ENCODE results near the gene MORC3. TPM values are rescaled to one million over a fixed set of nuclear protein-coding genes. Genes with fewer than 3 reads are reported as not detected.

The MORC3 gene
- total and polyA plus RNA-seq, 9 of the 15 experiments (the other 6 are each of a cell fraction or from before 2014, with no cell fraction given): 12.7 to 53.7 (median 36.0) TPM

DNA sequence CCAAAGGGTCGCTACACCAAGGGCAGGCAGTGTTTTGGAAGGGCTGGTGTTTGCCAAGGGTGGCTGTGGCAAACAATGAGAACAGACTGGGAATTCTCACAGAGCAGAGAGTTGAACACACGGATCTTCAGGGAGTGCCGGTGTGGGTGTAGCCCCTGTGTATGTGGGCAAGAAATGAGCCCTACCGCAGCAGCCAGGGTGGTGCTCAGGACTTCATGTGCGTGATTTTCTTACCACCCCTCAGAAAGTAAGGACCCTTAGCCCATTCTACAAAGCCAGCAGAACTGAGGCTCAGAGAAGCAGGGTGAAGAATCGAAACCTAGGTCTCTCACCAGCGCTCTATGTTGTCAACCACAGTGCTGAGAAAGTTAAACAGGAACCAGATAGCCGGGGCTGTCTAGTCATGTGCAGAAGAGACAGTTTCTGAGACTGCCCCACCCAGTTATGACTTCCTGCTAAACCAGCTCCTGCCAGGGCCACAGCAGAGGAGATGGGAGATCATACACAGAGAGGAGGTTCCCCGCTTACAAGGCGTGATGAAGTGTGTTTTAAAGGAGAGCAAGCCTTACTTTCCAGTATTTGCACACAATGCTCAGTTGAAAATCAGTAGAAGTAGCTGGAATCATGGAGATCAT is 21.9 kb upstream of the MORC3 start (continued):
- TF ChIP-seq, protein P1, sequence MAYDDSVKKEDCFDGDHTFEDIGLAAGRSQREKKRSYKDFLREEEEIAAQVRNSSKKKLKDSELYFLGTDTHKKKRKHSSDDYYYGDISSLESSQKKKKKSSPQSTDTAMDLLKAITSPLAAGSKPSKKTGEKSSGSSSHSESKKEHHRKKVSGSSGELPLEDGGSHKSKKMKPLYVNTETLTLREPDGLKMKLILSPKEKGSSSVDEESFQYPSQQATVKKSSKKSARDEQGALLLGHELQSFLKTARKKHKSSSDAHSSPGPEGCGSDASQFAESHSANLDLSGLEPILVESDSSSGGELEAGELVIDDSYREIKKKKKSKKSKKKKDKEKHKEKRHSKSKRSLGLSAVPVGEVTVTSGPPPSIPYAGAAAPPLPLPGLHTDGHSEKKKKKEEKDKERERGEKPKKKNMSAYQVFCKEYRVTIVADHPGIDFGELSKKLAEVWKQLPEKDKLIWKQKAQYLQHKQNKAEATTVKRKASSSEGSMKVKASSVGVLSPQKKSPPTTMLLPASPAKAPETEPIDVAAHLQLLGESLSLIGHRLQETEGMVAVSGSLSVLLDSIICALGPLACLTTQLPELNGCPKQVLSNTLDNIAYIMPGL (CRISPR knock-in tag; IDR thresholded peaks at IDR 0.05): no peak
- no peak for TF ChIP-seq ZNF699 (CRISPR knock-in tag; IDR thresholded peaks at IDR 0.05; ENCODE audit: insufficient replicate concordance)
- TF ChIP-seq, protein P2, sequence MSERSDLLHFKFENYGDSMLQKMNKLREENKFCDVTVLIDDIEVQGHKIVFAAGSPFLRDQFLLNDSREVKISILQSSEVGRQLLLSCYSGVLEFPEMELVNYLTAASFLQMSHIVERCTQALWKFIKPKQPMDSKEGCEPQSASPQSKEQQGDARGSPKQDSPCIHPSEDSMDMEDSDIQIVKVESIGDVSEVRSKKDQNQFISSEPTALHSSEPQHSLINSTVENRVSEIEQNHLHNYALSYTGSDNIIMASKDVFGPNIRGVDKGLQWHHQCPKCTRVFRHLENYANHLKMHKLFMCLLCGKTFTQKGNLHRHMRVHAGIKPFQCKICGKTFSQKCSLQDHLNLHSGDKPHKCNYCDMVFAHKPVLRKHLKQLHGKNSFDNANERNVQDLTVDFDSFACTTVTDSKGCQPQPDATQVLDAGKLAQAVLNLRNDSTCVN (CRISPR knock-in tag; IDR thresholded peaks at IDR 0.05): no peak
- TF ChIP-seq ARID2 (IDR thresholded peaks at IDR 0.05): no peak
- TF ChIP-seq EP300 (IDR thresholded peaks at IDR 0.05; ENCODE audit: low read length): 0 out of 2 replicates have a peak, but pooled peaks have one; percentile 36
- no peak for TF ChIP-seq HDAC6 (IDR thresholded peaks at IDR 0.05; ENCODE audit: low read depth, low read length)
- TF ChIP-seq PHB2 (IDR thresholded peaks at IDR 0.05; ENCODE audit: low read depth): no peak
- TF ChIP-seq MECOM (CRISPR knock-in tag; IDR thresholded peaks at IDR 0.05): peak; percentile 80
- TF ChIP-seq IRF2 (CRISPR knock-in tag; IDR thresholded peaks at IDR 0.05): no peak
- no peak for TF ChIP-seq POLR2G (IDR thresholded peaks at IDR 0.05; ENCODE audit: low read depth, low read length)
- TF ChIP-seq DPF2 (IDR thresholded peaks at IDR 0.05): peak; percentile 30; the same call in 1 of the 2 replicates
- no peak for TF ChIP-seq NBN (IDR thresholded peaks at IDR 0.05; ENCODE audit: low read depth)
- TF ChIP-seq XRCC5 (IDR thresholded peaks at IDR 0.05; ENCODE audit: low read depth, low read length): no peak
- TF ChIP-seq SAFB (IDR thresholded peaks at IDR 0.05; ENCODE audit: borderline replicate concordance, low read depth, low read length): no peak
- TF ChIP-seq, protein P3, sequence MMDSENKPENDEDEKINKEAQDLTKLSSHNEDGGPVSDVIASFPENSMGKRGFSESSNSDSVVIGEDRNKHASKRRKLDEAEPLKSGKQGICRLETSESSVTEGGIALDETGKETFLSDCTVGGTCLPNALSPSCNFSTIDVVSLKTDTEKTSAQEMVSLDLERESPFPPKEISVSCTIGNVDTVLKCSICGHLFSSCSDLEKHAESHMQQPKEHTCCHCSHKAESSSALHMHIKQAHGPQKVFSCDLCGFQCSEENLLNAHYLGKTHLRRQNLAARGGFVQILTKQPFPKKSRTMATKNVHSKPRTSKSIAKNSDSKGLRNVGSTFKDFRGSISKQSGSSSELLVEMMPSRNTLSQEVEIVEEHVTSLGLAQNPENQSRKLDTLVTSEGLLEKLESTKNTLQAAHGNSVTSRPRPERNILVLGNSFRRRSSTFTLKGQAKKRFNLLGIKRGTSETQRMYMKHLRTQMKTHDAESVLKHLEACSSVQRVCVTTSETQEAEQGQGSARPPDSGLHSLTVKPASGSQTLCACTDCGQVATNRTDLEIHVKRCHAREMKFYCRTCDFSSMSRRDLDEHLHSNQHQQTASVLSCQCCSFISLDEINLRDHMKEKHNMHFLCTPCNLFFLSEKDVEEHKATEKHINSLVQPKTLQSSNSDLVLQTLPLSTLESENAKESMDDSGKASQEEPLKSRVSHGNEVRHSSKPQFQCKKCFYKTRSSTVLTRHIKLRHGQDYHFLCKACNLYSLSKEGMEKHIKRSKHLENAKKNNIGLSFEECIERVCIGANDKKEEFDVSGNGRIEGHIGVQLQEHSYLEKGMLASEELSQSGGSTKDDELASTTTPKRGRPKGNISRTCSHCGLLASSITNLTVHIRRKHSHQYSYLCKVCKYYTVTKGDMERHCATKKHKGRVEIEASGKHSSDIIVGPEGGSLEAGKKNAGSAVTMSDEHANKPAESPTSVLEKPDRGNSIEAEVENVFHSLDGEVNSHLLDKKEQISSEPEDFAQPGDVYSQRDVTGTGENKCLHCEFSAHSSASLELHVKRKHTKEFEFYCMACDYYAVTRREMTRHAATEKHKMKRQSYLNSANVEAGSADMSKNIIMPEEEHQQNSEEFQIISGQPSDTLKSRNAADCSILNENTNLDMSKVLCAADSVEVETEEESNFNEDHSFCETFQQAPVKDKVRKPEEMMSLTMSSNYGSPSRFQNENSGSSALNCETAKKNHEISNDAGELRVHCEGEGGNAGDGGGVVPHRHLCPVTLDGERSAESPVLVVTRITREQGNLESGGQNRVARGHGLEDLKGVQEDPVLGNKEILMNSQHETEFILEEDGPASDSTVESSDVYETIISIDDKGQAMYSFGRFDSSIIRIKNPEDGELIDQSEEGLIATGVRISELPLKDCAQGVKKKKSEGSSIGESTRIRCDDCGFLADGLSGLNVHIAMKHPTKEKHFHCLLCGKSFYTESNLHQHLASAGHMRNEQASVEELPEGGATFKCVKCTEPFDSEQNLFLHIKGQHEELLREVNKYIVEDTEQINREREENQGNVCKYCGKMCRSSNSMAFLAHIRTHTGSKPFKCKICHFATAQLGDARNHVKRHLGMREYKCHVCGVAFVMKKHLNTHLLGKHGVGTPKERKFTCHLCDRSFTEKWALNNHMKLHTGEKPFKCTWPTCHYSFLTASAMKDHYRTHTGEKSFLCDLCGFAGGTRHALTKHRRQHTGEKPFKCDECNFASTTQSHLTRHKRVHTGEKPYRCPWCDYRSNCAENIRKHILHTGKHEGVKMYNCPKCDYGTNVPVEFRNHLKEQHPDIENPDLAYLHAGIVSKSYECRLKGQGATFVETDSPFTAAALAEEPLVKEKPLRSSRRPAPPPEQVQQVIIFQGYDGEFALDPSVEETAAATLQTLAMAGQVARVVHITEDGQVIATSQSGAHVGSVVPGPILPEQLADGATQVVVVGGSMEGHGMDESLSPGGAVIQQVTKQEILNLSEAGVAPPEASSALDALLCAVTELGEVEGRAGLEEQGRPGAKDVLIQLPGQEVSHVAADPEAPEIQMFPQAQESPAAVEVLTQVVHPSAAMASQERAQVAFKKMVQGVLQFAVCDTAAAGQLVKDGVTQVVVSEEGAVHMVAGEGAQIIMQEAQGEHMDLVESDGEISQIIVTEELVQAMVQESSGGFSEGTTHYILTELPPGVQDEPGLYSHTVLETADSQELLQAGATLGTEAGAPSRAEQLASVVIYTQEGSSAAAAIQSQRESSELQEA (IDR thresholded peaks at IDR 0.05; ENCODE audit: low read depth): no peak
- no peak for TF ChIP-seq CREM (IDR thresholded peaks at IDR 0.05; ENCODE audit: low read depth)
